Measurements from ENCODE around the gene BRPF1. TPM values are rescaled to one million over a fixed set of nuclear protein-coding genes. Genes with fewer than 3 reads are reported as not detected.

Gene BRPF1
- total and polyA plus RNA-seq, 2 experiments from 2014 or later = 9.3 to 10.7 TPM

- Histone ChIP-seq H3K9me2 (replicated peaks; ENCODE audit: insufficient read depth) (no peaks in the 10 kb centered on the region), H3K4me3 (no peak overlapping the region), H3K79me2 (no peaks in the 10 kb centered on the region), H3K4me1 (ENCODE audit: insufficient read depth) (no peaks in the 10 kb centered on the region), H4K20me1 (ENCODE audit: insufficient read depth, poor library complexity, severe bottlenecking) (no peaks in the 10 kb centered on the region), H3K27ac (no peak overlapping the region), H3K4me2 (no peak overlapping the region), H2AFZ (no peak overlapping the region), H3K9me3 (ENCODE audit: low read depth) (no peaks in the 10 kb centered on the region), H3K36me3 (replicated peaks; ENCODE audit: insufficient read depth, low read depth) (no peaks in the 10 kb centered on the region), H3K27me3 (no peaks in the 10 kb centered on the region)
- no peak for DNase-seq (ENCODE audit: low spot score)
- 96% methylated on average over 7 of the region's 7 CpGs for WGBS (ENCODE audit: low lambda C conversion rate, missing lambda C conversion rate)
- no peak for TF ChIP-seq CTCF (IDR thresholded peaks at IDR 0.05; ENCODE audit: poor library complexity)
- no peak for TF ChIP-seq EZH2 (IDR thresholded peaks at IDR 0.05; ENCODE audit: borderline replicate concordance)
- TF ChIP-seq EZH2phosphoT487 (IDR thresholded peaks at IDR 0.05; ENCODE audit: low read depth, severe bottlenecking, unreplicated experiment) = no peak
These were observed 35.8 kb upstream of the BRPF1 start for GRCh38 chr3:9695746-9696145.

GRCh38 chr3:9696480-9697220 is 34.9 kb upstream of the BRPF1 start:
- Histone ChIP-seq H3K4me1 (ENCODE audit: insufficient read depth) (no peaks in the 10 kb centered on the region), H3K4me3 (no peak overlapping the region), H4K20me1 (ENCODE audit: insufficient read depth, poor library complexity, severe bottlenecking) (no peaks in the 10 kb centered on the region), H3K9me2 (replicated peaks; ENCODE audit: insufficient read depth) (no peaks in the 10 kb centered on the region), H3K4me2 (no peak overlapping the region), H3K27me3 (no peaks in the 10 kb centered on the region), H3K9me3 (ENCODE audit: low read depth) (no peaks in the 10 kb centered on the region), H2AFZ (no peak overlapping the region), H3K79me2 (no peaks in the 10 kb centered on the region), H3K27ac (no peak overlapping the region), H3K36me3 (replicated peaks; ENCODE audit: insufficient read depth, low read depth) (no peaks in the 10 kb centered on the region)
- DNase-seq (ENCODE audit: low spot score) = no peak
- 96% methylated on average over 5 of the region's 5 CpGs for WGBS (ENCODE audit: low lambda C conversion rate, missing lambda C conversion rate)
- TF ChIP-seq CTCF (IDR thresholded peaks at IDR 0.05; ENCODE audit: poor library complexity) (no peak), EZH2phosphoT487 (IDR thresholded peaks at IDR 0.05; ENCODE audit: low read depth, severe bottlenecking, unreplicated experiment) (no peak), EZH2 (IDR thresholded peaks at IDR 0.05; ENCODE audit: borderline replicate concordance) (no peak)

- no peak overlapping the region for H3K27ac ChIP-seq
- H3K27me3 ChIP-seq = no peaks in the 10 kb centered on the region
- no peaks in the 10 kb centered on the region for H3K9me2 ChIP-seq (replicated peaks; ENCODE audit: insufficient read depth)
- H3K4me3 ChIP-seq = no peak overlapping the region
- no peak overlapping the region for H3K4me2 ChIP-seq
- no peaks in the 10 kb centered on the region for H3K4me1 ChIP-seq (ENCODE audit: insufficient read depth)
- no peaks in the 10 kb centered on the region for H4K20me1 ChIP-seq (ENCODE audit: insufficient read depth, poor library complexity, severe bottlenecking)
- H3K36me3 ChIP-seq (replicated peaks; ENCODE audit: insufficient read depth, low read depth) = no peaks in the 10 kb centered on the region
- no peak for DNase-seq (ENCODE audit: low spot score)
- H2AFZ ChIP-seq = no peak overlapping the region
- 93% methylated on average over 4 of the region's 4 CpGs for WGBS (ENCODE audit: low lambda C conversion rate, missing lambda C conversion rate)
- TF ChIP-seq CTCF (IDR thresholded peaks at IDR 0.05; ENCODE audit: poor library complexity) (no peak), EZH2 (IDR thresholded peaks at IDR 0.05; ENCODE audit: borderline replicate concordance) (no peak), EZH2phosphoT487 (IDR thresholded peaks at IDR 0.05; ENCODE audit: low read depth, severe bottlenecking, unreplicated experiment) (no peak)
- H3K9me3 ChIP-seq (ENCODE audit: low read depth) = no peaks in the 10 kb centered on the region
- H3K79me2 ChIP-seq = no peaks in the 10 kb centered on the region
These were observed 33.6 kb upstream of the BRPF1 start for GRCh38 chr3:9697892-9698291.

Data from hepatocyte (in vitro differentiated cells).